HG02840 (cell line): ENCODE measurements around the gene A1BG.
A peak's percentile ranks its signal among the peaks of the same experiment; 100 is the strongest.
"Not testable (repeated sequence)": the region's sequence is repeated elsewhere in the genome, so short reads cannot be mapped to it uniquely, and the experiment has no call there.

Source experiments
- ATAC-seq: cut with Tn5 transposase; IDR thresholded peaks from one replicate; pipeline ENCODE4 v1.9.1; 2021; ENCODE audit warnings: mild to moderate bottlenecking, moderate library complexity, moderate number of reproducible peaks; ENCODE audit not compliant: unreplicated experiment, low FRiP score

A1BG gene

GRCh38 chr19:58362272-58362994 is 9.1 kb upstream of the A1BG start, which contains the start of gene ZNF497:
TSS of gene ZNF497 (minus strand) at chr19:58362751. CDS start at chr19:58357635, 5,116 bp downstream.
- ATAC-seq = peak; percentile 87

- ATAC-seq = peak; percentile 11
Observed at GRCh38 chr19:58361900-58362271, 8.6 kb upstream of the A1BG start.

- ATAC-seq = no peak
Observed at GRCh38 chr19:58357481-58358145, 4.3 kb upstream of the A1BG start.

- no peak for ATAC-seq
Observed at GRCh38 chr19:58356766-58357480, 3.6 kb upstream of the A1BG start.

- ATAC-seq = no peak
Observed at GRCh38 chr19:58355908-58356765, 2.8 kb upstream of the A1BG start.

- no peak for ATAC-seq
Observed at GRCh38 chr19:58355215-58355796, 2.0 kb upstream of the A1BG start.

- ATAC-seq = no peak
Observed at GRCh38 chr19:58354478-58355030, 1.3 kb upstream of the A1BG start.

- no peak for ATAC-seq
Observed at GRCh38 chr19:58353717-58354477, 605 bp upstream of the A1BG start.

- no peak for ATAC-seq
Observed at GRCh38 chr19:58351990-58352755, 1.1 kb downstream of the A1BG start.

GRCh38 chr19:58351558-58351878 is 1.8 kb downstream of the A1BG start:
- no peak for ATAC-seq

GRCh38 chr19:58350871-58351557 is 2.3 kb downstream of the A1BG start:
- ATAC-seq = no peak

- no peak for ATAC-seq
Observed at GRCh38 chr19:58350001-58350861, 3.1 kb downstream of the A1BG start.

GRCh38 chr19:58349590-58349989 is 3.7 kb downstream of the A1BG start:
- no peak for ATAC-seq

GRCh38 chr19:58348080-58348479 is 5.2 kb downstream of the A1BG start:
- ATAC-seq = not testable (repeated sequence)

GRCh38 chr19:58346961-58347929 is 6.0 kb downstream of the A1BG start:
- ATAC-seq = peak; percentile 64

GRCh38 chr19:58345558-58345957 is 7.7 kb downstream of the A1BG start:
- no peak for ATAC-seq
